HCT116 (cell line): ENCODE measurements around the gene SHROOM3.

Experiments used
- CTCF ChIP-seq, 3 experiments: fragments of 200-600 bp in 1 of 3; sonication (generic) in 1 of 3; IDR thresholded peaks in 2 of 3; conservative IDR thresholded peaks in 1 of 3; 2 replicates each; pipeline ENCODE4 v1.5.1; 2012 to 2017; ENCODE audit warnings: low read depth in 2 of 3, low read length in 2 of 3, antibody characterized with exemption in 1 of 3, borderline replicate concordance in 1 of 3, control low read depth in 1 of 3, mild to moderate bottlenecking in 1 of 3, mixed read lengths in 1 of 3, mixed run types in 1 of 3, moderate library complexity in 1 of 3; ENCODE audit not compliant: insufficient read depth in 1 of 3
- EGR1 ChIP-seq: IDR thresholded peaks from 2 replicates; pipeline ENCODE4 v1.6.1; 2012; ENCODE audit warnings: low read depth
- EZH2 ChIP-seq: fragments of 200-600 bp; sonication (generic); IDR thresholded peaks from 2 replicates; pipeline ENCODE4 v1.6.1; 2017; ENCODE audit warnings: antibody characterized with exemption, mixed run types
- EZH2phosphoT487 ChIP-seq: fragments of 200-600 bp; IDR thresholded peaks from 2 replicates; pipeline ENCODE4 v1.6.1; 2018; ENCODE audit warnings: antibody characterized with exemption, borderline replicate concordance
- FOSL1 ChIP-seq: IDR thresholded peaks from 2 replicates; pipeline ENCODE4 v1.6.1; 2012; ENCODE audit warnings: low read depth
- JUND ChIP-seq: IDR thresholded peaks from 2 replicates; pipeline ENCODE4 v1.6.1; 2012
- MAX ChIP-seq: IDR thresholded peaks from 2 replicates; pipeline ENCODE4 v1.6.1; 2012
- POLR2A ChIP-seq: IDR thresholded peaks from 2 replicates; pipeline ENCODE4 v1.7.0; 2011; ENCODE audit warnings: borderline replicate concordance; ENCODE audit not compliant: insufficient read depth, insufficient read length; ENCODE audit errors: extremely low read depth
- REST ChIP-seq: IDR thresholded peaks from 2 replicates; pipeline ENCODE4 v1.6.1; 2012; ENCODE audit warnings: low read depth
- SP1 ChIP-seq: IDR thresholded peaks from 2 replicates; pipeline ENCODE4 v1.6.1; 2012; ENCODE audit warnings: low read depth
- TCF7L2 ChIP-seq: IDR thresholded peaks from 2 replicates; pipeline ENCODE4 v1.7.0; 2011; ENCODE audit warnings: borderline replicate concordance, inconsistent platforms; ENCODE audit not compliant: insufficient read depth, insufficient read length; ENCODE audit errors: extremely low read depth
- ZNF274 ChIP-seq: fragments of 200-500 bp; sonication (Bioruptor generic); IDR thresholded peaks from 2 replicates; pipeline ENCODE4 v1.6.1; 2014; ENCODE audit warnings: mild to moderate bottlenecking, low read depth, low read length, inconsistent platforms

GRCh38 chr4:76704133-76704881 is 269.3 kb downstream of the SHROOM3 start:
- TF ChIP-seq JUND (peak; percentile 84), TCF7L2 (no peak), REST (no peak), CTCF (IDR thresholded peaks at IDR 0.05 in 2 of 3, conservative IDR thresholded peaks at IDR 0.05 in 1 of 3; ENCODE audit: borderline replicate concordance in 1 of 3, insufficient read depth in 1 of 3, low read depth in 2 of 3, low read length in 2 of 3) (no peak), POLR2A (no peak), EZH2 (no peak), EZH2phosphoT487 (no peak), EGR1 (no peak), ZNF274 (no peak), MAX (peak; percentile 49; the same call in 1 of the 2 replicates), SP1 (peak; percentile 56), FOSL1 (peak; percentile 82)
